VCaP (cell line): Measurements from ENCODE around the gene DDX3X.
"Not testable (repeated sequence)": the region's sequence is repeated elsewhere in the genome, so short reads cannot be mapped to it uniquely, and the experiment has no call there.

Experiments
- H3K27ac ChIP-seq: fragments of 450-650 bp; 2 replicates; pipeline ENCODE4 v1.5.1; 2017
- TF ChIP-seq, protein P1 (sequence below): fragments of 450-650 bp; conservative IDR thresholded peaks from 2 replicates; pipeline ENCODE4 v1.5.1; 2017; ENCODE audit warnings: mild to moderate bottlenecking, moderate library complexity

The DDX3X gene

DNA sequence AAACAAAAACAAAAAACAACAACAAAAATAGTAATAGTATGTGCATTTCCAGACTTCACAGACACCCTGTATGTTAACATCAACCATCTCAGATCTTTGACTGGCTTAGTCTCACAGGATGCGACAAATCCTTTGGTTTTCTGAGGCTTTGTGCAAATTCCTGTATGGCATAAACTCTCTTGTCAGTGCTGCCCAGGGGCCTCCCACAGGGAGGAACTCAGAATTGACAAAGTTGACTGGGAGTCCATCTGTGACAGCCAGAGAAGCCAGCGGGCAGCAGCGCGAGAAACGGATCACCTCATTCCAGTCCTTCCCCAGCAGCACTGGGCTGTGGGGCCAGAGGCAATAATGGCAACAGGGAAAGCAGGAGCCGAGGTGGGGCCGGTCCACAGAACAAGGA, 19.1 kb upstream of the DDX3X start:
- H3K27ac ChIP-seq, result no peak overlapping the region
- TF ChIP-seq, protein P1, sequence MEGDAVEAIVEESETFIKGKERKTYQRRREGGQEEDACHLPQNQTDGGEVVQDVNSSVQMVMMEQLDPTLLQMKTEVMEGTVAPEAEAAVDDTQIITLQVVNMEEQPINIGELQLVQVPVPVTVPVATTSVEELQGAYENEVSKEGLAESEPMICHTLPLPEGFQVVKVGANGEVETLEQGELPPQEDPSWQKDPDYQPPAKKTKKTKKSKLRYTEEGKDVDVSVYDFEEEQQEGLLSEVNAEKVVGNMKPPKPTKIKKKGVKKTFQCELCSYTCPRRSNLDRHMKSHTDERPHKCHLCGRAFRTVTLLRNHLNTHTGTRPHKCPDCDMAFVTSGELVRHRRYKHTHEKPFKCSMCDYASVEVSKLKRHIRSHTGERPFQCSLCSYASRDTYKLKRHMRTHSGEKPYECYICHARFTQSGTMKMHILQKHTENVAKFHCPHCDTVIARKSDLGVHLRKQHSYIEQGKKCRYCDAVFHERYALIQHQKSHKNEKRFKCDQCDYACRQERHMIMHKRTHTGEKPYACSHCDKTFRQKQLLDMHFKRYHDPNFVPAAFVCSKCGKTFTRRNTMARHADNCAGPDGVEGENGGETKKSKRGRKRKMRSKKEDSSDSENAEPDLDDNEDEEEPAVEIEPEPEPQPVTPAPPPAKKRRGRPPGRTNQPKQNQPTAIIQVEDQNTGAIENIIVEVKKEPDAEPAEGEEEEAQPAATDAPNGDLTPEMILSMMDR, result no peak

DNA sequence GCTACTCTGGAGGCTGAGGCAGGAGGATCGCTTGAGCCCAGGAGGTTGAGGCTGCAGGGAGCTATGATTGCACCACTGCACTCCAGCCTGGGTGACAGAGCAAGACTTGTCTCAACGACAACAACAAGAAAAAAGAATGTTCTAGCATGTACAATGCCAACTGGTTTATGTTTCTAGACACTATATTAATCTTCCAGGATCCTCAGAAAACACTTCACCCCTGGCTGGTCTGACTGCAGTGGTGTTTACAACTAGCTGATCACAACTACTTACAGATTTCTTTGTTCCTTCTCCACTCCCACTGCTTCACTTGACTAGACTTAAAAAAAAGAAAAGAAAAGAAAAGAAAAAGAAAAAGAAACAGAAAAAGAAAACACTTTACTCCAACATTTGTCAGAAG, 17.7 kb upstream of the DDX3X start:
- not testable (repeated sequence) for H3K27ac ChIP-seq

DNA sequence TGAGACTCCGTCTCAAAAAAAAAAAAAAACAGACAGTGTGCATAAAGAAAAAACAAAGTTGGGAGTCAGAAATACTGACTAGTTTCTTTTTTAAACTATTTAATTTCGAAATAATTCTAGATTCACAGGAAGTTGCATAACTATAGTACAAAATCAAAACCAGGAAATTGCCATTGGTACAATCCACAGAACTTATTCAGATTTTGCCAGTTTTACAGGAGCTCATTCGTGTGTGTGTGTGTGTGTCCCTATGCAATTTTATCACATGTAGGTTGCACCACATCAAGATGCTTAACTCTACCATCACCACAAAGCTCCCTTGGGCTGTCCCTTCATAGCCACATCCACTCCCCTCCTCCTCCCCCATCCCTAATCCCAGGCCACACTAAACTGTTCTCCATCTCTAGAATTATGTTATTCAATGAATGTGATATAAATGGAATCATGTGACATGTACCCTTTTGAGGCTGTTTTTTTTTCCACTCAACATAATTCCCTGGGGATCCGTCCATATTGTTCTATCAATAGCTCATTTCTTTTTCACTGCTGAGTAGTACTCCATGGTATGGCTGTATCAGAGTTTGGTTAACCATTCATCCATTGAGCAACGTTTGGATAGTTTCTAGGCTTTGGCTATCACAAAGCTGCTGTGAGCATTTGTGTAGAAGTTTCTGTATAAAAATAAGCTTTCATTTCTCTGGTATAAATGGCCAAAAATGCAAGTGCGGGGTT, 16.3 kb upstream of the DDX3X start:
- TF ChIP-seq, protein P1, result no peak
- H3K27ac ChIP-seq, result no peak overlapping the region

DNA sequence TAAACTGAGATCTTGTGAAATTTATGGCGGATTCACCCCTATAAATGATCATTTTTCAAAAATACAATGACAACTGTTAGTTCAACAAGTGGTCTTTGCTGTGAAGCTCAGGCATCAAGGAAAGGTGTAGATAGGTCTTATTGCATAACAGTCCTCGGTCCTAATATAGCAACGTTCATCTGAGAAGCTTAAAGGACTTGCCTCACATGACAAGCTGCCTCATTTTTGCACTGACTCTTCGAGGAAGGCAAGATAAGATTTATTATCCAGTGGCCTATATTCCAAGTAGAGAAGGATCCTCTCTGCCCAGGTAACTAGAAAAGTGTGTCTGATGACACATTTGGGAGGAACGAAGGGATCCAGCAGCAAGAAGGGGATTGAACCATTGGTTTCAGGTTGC, 13.6 kb upstream of the DDX3X start:
- TF ChIP-seq, protein P1, result no peak
- H3K27ac ChIP-seq, result no peak overlapping the region

DNA sequence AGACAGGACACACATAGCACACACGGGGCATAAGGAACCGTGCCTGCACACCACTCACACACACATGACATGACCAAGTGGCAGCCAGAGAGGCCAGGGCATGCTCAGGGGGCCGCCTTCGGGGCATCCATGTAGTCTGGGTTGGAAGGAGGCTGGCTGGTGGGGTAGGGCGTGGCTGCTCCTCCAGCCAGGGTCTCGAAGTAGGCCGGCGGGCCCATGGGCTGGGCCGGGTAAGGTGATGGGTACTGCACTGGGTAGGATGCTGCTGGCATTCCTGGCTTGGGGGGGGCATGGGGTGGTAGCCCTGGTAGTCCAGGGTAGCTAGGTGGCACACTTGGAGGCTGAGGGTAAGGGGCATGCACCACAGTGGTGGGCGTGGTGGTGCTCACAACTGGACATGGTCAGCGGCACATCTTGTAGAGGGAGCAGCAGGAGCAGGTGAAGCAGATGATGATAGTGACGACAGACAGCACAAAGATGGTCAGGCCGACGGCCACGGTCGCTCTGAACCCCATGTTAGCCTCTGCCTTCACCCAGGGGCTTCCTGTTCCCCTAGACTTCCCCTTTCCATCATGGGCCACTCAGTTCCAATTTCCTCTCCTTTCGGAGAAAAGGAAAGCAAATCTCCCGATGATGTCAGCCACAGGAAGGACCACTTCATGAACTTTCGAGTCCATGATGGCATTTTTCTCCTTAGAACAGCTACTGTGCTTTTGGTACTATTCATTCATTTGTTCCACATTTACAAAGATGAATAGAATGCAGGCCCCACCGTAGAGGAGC, 10.9 kb upstream of the DDX3X start:
- H3K27ac ChIP-seq, result no peak overlapping the region
- TF ChIP-seq, protein P1, result no peak

DNA sequence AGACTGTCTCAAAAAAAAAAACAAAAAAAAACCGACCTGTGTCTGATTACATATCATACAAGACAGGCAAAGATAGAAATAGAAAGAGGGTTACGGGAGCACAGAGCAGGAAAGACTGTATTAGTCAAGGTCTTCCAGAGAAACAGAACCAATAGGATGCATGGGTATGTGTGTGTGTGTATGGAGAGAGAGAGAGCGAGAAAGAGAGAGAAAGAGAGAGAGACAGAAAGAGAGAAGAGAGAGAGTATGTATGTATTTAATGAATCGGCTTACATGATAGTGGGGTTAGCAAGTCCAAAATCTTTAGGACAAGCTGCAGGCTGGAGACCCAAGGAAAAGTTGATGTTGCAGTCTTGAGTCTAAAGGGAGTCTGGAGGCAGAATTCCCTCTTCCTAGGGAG, 7.5 kb upstream of the DDX3X start:
- TF ChIP-seq, protein P1, result no peak
- no peak overlapping the region for H3K27ac ChIP-seq

DNA sequence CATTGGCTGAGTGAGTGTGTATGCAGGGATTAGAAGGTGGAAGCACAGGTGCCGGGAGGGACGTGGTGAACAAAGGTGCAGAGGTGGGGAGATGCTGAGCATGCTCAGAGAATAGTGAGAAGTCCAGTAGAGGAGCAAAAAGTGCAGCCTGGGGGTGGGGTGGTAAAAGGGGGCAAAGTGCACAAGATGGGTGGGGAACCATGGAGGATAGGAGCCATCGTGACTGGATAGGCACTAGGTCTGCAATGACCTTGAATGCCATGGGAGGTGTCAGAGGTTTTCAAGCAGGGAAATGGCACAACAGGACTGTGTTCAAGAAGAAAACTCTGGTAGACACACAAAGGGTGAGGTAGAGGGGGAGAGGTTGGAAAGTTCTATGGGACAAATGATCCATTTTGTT, 6.6 kb upstream of the DDX3X start:
- no peak overlapping the region for H3K27ac ChIP-seq

More for the DNA sequence above, 6.6 kb upstream of the DDX3X start:
- TF ChIP-seq, protein P1, result no peak
